Stimulated activated CD4-positive, alpha-beta T cell treated with anti-CD3 and anti-CD28 coated beads, Interleukin-15, amount 100 ng/mL, for 48 hours (primary cell): ENCODE results near the gene ELAVL1.
A peak's percentile ranks its signal among the peaks of the same experiment; 100 is the strongest.
"Not testable (repeated sequence)": the region's sequence is repeated elsewhere in the genome, so short reads cannot be mapped to it uniquely, and the experiment has no call there.

ENCODE experiments used
- DNase-seq, 2 donors: peaks; one replicate each; pipeline ENCODE4 v3.0.0-alpha.2; 2020; ENCODE audit warnings: low read depth in 2 of 2

ELAVL1 gene

DNA sequence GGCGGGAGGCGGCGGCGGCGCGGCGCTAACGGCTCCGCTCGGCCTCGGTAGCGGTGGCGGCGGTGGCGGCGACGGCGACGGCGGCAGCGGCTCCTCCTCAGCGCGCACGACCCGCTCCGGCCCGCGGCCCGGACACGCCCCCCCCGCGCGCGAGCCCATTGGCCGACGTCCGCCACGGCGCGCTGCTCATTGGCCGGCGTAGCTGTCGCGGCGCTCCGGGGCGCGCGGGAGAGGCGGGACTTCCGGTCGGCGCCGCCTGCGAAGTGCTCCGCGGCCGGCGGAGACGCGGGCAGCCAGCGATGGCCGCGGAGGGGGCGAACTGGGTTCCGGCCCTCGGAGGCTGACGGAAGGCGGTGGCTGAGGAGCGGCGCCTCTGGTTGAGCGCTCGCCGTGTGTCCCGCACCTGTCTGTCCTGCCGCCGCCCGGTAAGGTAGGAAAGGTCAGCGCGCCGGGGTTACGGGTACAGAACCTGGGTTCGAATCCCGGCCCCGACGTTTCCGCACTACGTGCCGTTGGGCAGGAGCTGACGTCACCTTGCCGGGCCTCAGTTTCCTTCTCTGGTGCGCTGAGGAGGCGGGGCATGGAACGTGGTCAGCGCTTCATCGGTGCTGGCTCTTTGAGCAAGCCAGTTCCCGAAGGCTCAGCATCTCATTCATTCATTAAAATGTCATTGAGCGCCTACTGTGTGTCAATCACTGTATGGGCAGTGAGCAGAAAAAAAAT is at the start of gene ELAVL1:
TSS of gene ELAVL1 (minus strand) at position 108 of the 723 bp plus-strand sequence. CDS start 13,826 bp downstream, outside the sequence.
- peak; percentile 75 to 87 for DNase-seq

DNA sequence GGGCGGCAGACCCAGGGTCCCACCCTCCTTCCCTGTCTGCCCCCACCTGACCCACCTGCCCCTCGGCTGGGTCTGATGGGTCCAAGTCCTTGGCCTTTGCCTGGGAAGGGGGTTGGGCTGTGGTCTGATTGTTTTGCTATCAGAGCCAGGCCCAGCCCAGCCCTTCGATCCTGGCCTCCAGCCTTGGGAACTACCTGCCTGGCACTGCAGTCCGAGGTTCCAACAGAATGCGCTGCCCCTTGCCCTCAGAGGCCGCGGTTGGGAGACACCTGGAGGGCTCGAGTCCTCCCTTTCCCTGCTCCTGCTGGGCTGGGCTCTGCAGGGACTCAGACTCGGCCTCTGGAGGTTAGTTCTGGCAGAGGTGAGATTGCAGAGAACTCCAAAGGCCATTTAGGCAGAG is 48.7 kb upstream of the ELAVL1 start:
- DNase-seq: no peak

DNA sequence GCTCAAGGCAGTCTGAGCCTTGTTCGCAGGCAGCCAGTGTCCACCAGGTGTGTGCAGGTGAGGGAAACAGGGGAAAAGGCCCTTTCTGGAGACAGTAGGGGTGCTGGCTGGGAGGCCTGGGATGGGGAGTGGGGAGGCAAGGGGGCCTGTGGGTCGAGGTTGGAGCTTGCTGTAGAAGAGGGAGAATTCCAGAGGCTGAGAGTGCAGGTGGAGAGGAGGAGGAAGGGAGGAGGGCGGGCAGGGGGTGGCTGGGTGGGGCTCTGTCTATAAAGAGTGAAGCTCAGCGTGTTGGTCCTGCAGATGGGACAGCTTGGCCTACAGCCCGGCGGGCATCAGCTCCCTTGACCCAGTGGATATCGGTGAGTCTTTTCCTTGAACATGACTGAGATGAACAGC is 47.0 kb upstream of the ELAVL1 start, which contains the start of gene CCL25:
TSS of gene CCL25 (plus strand) at position 297 of the 396 bp plus-strand sequence. CDS start 290 bp downstream, outside the sequence.
- DNase-seq: no peak

DNA sequence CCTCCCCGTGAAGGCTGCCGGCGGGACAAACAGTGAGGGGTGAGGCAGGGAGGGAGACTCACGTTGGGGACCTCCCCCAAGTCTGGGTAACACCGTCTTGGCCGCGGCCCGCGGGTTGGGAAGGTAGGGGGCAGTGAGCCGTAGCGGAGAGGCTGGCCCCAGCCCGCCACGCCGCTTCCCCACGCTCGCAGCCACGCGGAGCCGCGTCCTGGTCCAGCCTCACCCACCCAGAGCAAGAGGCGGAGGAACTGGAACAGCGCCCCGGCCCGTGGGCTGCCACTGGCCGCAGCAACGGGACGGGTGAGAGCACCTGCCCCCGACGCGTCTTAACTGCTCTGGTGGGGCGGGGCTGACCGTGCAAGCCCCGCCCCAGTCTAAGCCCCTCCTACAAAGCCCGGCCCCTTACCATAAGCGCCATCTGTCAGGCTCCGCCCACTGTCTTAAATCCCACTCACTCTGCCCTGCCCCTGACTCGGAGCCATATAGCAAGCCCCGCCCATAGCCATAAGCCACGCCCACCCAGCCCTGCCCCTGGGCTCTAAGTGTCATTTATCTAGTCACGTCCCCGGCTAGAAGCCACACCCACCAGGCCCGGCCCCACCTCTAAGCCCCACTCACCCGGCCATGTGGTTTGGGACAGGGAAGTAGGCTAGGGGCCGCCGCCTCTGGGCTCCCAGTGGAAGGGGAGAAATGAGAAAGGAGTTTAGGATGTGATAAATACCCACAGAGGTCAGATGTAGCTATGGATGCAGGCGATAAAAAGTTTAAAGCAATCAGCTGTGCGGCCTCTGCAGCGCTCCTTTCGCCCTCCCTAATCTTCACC is 45.0 kb upstream of the ELAVL1 start:
- peak; percentile 92 to 97 for DNase-seq

DNA sequence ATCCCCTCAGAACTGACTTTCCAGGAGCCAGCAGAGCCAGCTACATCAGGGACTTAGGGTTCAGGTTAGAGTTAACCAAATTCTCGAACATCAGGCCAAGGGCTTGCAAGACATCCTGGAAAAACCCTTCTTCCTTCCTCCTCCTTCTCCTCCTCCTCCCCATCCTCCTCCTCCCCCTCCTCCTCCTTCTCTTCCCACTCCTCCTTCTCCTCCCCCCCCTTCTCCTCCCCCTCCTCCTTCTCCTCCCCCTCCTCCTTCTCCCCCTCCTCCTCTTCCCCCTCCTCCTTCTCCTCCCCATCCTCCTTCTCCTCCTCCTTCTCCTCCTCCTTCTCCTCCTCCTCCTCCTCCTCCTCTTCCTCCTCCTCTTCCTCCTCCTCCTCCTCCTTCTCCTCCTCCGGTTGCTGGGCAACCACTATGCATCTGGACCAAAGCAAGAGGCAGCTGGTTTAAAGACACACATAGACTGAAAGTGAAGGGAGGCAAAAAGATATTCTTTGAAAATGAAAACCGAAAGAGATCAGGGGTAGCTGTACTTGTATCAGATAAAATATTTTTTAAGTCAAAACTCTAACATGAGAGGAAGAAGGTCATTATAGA is 41.2 kb upstream of the ELAVL1 start:
- DNase-seq: no peak

DNA sequence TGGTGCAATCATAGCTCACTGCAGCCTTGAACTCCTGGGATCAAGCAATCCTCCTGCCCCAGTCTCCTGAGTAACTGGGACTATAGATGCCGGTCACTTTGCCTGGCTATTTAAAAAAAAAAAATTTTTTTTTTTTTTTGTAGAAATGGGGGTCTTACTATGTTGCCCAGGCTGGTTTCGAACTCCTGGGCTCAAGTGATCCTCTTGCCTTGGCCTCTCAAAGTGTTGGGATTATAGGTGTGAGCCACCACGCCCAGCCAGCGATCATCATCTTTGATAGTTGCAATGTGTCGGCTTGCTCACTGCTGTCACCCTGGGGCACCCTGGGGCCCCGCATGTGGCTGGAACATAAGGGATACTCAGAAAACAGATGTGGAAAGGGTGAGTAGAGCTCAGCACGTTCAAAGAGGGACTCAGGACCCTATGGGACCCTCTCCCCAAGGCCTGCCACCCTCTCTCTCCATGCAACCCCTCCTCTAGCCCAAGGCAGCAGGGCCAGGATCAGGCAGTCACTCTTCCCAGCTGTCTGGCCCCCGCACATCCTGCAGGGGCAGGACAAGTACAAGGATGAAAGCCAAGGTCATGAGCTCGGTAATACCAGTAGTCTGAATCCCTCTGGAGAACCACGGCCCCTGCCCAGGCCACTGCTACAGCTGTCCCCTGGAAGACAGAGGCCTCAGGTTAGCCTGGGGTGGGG is 40.6 kb upstream of the ELAVL1 start:
- no peak for DNase-seq

DNA sequence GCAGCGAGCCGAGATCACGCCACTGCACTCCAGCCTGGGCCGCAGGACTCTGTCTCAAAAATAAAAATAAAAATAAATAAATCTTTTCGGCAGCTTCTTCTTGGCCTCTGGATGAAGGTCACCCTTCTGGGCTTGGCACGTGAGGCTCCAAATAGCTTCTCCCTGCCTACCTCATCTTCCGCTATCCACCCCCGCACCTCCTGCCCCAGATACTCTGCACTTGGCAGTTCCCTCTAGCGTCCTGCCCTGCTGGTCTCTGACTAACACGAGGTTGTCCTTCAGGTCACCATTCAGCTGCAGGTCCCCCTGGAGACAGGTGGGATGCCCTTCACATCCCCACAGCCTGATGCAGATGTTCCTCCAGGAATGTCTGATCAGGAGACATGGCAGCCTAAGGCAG is 38.6 kb upstream of the ELAVL1 start:
- no peak for DNase-seq

DNA sequence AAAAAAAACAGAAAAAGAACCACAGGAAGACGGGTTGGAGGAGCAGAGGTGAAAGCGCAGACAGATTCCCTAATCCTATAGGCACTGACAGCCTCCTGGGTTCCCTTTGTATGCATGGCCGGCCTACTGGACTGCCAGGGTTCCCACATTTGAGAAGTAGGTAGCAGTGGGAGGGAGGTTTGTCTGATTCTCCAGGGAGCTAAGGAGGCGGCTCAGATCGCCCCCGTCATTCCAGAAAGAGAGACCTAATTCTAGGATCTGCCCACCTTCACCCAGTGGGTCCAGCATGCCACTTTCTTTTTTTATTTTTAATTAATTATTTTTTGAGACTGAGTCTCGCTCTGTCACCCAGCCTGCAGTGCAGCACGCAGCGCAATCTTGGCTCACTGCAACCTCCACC is 37.5 kb upstream of the ELAVL1 start:
- no peak for DNase-seq

DNA sequence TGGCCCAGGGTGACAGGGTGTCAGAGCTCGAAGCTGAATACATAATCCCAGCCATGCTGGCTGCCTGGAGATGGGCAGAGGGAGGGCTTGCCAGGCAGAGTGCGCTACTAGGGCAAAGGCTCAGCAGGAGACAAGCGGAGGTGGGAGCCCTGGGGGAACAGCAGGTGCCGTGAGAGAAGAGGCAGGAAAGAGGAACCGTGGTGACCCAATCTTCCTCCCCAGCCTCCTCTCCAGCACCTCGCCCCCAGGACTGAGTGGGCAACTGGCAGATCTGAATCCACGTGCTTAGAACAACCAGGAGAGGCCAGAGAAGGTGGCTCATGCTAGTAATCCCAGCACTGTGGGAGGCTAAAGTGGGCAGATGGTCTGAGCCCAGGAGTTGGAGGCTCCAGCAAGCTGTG is 36.1 kb upstream of the ELAVL1 start:
- no peak for DNase-seq

DNA sequence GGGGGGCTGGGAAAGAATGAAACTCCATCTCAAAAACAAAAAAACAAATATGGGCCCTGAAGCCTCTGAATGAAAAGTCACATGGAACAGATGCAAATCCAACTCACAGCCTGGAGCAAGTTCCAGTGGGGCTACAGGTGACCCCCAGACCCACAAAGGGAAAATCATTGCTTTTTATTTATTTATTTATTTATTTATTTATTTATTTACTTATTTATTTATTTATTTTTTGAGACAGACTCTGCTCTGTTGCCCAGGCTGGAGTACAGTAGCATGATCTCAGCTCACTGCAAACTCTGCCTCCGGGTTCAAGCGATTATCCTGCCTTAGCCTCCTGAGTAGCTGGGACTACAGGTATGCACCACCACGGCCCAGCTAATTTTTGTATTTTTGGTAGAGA is 33.8 kb upstream of the ELAVL1 start:
- no peak for DNase-seq

DNA sequence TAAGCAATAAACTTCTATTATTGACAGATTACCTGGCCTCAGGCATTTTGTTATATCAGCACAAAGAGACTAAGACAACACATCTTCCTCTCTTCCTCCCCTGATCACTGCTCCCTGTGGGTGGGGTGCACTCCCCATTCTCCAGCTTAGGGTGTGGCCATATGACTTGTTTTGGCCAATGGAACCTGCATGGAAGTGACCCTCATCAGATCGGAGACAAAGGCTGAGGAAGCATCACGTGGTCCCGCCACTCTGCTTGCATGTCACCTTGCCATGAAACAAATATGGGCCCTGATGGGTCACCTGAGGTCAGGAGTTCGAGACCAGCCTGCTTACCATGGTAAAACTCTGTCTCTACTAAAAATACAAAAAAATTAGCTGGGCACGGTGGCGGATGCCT is 33.4 kb upstream of the ELAVL1 start:
- DNase-seq: no peak

DNA sequence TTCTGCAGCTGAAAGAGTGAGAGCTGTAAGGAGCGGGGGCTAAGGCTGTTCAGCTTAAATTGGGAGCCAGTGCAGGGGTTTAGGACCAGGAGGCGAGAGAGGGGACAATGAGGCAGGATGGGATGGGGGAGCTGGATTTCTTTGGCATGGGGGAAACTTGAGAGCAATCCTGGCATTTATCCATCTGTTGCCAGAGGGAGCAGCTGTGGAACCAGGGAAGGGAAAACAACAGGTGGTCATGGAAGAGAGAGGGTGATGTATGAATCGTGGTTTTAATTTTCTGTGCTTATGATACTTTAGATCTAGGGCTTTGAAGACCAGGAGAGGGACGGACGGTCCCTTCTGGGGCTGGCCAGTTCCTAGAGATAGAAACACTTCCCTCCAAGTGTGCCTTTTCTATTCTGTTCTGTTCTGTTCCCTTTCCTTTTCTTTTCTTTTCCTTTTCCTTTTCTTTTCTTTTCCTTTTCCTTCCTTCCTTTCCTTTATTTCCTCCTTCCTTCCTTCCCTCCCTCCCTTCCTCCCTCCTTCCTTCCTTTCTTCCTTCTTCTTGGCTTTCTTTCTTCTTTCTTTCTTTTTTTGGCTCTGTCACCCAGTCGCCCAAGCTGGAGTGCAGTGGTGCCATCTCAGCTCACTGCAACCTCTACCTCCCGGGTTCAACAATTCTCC is 31.1 kb upstream of the ELAVL1 start:
- no peak for DNase-seq

DNA sequence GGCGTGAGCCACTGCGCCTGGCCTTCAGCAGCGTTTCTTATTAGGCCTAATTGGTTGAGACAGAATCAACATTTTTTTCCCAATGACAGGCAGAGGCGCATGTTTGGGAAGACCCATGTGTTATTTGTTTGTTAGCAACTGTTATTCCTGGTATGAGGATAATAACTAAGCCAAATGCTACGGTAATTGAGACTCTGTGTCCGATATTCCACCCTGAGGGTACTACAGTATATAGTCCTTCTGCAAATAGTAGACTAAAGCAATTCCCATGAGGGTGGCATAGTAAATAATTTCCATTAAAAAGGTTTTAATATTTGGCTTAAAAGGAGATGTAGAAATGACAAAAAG is 28.7 kb upstream of the ELAVL1 start:
- DNase-seq: no peak

DNA sequence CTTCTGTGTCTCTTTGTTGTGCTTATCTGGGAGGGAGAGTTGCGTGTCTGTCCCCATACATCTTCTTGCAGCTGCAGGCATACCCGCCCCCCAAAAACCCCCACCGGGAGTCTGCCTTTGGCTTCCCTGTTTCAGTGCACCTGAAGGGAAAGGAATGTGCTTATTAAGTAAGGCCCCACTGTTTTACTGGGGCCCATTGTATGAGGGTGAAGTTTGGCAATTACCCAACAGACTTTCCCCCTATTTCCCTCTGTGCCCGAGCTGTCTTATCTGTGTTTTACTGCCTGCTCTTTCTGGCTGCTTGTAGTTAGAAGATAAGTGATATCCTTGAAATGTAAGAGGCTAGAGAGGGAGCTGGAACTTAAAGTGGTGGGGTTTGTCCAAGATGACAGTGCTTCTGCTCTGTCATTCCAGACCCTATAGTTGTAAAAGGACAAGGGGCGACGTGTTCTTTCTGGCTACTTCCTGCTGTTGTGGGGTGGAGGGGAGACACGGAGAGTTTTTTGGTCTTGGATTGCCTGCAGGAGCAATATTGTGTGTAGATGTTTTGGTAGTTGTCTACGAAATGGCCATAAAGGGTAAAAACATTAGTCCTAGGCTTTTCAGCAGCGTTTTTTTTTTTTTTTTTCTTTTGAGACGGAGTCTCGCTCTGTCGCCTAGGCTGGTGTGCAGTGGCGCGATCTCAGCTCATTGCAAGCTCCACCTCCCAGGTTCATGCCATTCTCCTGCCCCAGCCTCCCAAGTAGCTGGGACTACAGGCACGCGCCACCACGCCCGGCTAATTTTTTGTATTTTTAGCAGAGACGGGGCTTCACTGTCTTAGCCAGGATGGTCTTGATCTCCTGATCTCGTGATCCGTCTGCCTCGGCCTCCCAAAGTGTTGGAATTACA is 28.1 kb upstream of the ELAVL1 start:
- not testable (repeated sequence) for DNase-seq

DNA sequence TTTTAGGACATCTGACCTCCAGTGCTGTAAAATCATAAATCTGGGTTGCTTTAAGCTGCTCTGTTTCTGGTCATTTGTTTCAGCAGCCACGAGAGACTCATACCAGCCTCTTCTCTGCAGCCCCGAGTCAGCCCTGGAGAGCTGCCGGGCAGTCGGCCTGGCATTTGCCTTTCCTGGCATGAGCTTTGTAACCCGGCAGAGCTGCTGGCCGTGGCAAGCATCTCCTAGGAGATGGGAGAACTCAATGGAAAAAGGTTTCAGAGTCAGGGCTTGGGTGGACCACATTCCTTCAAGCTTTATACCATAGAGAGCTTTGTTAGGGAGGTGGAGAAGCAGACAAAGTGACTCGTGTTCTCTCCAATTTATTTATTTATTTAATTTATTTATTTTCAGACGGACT is 25.5 kb upstream of the ELAVL1 start:
- DNase-seq: no peak

DNA sequence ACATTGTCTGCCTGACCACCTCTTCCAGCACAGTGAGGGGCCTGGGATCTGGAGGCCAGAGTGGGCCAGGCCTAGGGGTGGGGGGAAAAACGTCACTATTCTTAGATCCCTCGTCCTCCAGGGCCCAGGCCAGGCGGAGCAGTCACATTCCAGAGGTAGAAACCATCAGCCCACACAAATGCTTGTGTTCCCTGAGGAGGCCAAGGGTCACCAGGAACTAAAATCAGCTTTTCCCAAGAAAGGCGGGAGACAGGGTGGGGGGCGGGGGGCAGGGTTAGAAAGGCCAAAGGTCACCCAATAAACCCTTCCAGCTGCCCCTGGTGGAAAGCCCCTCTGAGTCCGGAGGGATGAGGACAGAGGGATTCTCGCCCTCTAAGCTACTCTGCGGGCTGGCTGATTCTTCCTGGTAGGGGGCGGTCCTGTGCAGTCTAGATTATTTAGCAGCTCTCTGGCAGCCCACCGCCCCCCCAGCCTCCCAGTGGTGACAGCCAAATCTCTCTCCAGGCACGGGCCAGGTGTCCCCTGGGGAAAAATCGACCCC is 23.6 kb upstream of the ELAVL1 start:
- DNase-seq: no peak

DNA sequence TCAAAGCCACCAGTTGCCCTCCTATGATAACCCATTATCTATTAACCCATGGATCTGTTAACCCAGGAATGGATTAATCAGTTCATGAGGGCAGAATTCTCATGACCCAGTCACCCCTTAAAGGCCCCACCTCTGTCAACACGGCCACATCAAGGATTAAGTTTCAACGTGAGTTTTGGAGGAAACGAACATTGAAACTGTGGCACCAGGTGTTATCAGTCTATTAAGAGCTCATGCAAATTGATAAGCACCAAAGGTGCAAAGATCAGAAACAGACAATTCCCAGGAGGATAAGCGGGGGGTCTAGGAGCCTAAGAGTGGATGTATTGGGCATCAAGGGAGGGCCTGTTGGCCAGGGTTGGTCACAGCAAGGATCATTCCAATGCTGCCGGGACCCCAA is 19.9 kb upstream of the ELAVL1 start:
- no peak for DNase-seq

DNA sequence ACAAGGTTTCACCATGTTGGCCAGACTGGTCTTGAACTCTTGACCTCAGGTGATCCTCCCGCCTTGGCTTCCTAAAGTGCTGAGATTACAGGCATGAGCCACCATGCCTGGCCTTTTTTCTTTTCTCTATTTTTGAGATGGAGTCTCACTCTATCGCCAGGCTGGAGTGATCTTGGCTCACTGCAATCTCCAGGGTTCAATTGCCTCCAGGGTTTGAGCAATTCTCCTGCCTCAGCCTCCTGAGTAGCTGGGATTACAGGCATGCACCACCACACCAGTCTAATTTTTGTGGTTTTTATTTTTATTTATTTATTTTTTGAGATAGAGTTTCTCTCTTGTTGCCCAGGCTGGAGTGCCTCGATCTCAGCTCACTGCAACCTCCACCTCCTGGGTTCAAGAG is 18.8 kb upstream of the ELAVL1 start:
- DNase-seq: not testable (repeated sequence)

DNA sequence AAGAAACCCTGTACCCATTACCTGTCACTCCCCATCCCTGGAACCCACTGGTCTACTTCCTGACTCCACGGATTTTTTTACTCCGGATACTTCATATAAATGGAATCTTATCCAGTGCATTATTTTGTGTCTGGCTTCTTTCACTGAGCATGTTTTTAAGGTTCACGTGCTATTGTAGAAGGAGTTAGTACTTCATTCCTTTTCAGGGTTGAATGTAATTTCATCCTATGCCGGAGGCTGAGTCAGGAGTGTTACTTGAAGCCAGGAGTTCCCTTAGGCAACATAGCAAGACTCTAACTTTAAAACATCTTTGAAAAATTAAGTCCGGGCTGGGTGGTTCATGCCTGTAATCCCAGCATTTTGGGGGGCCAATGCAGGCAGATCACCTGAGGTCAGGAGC is 17.9 kb upstream of the ELAVL1 start:
- DNase-seq: no peak

DNA sequence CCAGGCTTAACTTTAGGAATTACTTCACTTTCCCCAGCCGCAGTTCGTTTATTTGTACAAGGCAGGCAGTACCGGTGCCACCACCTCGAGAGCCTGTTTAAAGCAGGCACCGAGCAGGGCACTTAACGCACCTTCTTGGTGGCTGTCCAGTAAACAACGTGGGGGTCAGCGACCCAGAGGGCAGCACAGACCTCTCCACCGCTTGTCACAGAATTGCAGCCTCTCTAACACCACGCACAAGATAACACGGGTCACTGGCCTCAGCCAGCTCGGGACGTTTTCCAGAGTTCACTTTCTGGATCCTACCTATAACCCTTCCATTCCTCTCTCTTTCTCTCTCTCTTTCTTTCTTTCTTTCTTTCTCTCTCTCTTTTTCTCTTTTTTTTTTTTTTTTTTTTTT is 16.8 kb upstream of the ELAVL1 start:
- DNase-seq: no peak
